GM21825 (cell line): ENCODE measurements around the gene TRPM5.

ENCODE experiments used
- ATAC-seq: cut with Tn5 transposase; IDR thresholded peaks from one replicate; pipeline ENCODE4 v1.9.1; 2021; ENCODE audit warnings: mild to moderate bottlenecking, moderate library complexity; ENCODE audit not compliant: unreplicated experiment

Gene TRPM5

DNA sequence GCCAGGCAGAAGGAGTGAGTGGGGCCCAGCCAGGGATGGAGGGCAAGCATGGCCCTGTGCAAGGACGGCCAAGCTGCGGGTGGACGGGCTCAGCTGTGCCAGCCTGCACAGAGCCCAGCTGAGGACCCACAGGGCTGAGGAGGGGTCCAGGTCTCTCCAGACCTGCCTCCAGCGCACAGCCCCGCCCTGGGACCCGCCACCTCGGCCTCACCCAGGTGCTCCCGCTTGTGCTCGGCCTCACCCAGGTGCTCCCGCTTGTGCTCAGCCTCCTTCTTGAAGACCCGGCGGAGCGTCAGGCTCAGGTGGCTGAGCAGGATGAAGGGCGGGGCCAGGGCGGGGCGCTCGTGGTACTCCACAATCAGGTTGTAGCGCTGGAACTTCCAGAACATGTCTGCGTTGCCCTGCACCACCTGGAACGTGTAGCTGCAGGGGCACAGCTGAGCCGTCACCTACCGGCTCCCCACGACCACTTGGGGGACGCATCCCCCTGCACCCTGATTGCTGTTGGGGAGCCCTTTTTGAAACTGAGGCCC is 37.4 kb downstream of the TRPM5 start:
- ATAC-seq, result no peak

DNA sequence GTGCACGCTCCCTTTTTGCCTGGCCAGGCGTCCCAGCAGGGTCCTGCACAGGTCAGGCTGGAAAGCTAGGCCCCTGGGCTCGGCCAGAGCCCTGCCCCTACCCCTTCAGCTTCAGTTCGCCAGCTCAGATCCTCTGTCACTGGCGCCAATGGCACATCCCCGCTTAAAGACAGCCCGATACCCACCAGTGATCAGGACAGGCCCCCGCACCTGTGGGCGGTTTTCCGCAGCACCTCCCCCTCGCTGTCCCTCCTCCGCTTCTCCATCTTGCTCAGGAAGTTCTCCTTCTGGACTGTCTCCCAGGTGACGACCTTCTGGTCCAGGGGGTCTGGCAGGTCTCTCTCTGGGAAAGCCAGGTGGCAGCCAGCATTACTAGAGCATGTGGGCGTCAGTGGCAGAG is 37.9 kb downstream of the TRPM5 start:
- no peak for ATAC-seq

DNA sequence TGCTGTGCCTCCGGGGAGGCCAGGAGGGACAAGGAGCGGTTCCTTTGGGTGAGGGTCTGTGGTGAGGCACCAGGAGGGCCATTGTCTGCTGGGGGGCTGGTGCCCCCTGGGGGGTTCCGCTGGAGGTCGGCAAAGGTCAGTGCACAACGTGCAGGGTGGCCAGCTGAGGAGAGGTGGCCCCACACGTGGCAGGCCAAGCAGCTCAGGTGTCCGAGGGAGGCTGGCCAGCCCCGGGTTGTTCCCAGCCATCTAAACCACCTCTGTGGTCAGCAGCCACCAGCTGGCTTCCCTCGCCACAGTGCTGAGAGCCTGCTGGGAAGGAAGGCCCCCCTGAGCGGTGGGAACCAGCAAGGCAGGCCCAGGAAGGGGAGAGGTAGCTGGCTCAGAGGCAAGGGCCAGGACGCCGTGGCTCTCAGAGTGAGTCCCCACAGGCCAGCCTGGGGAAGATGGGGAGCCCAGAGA is 39.5 kb downstream of the TRPM5 start:
- ATAC-seq, result no peak

DNA sequence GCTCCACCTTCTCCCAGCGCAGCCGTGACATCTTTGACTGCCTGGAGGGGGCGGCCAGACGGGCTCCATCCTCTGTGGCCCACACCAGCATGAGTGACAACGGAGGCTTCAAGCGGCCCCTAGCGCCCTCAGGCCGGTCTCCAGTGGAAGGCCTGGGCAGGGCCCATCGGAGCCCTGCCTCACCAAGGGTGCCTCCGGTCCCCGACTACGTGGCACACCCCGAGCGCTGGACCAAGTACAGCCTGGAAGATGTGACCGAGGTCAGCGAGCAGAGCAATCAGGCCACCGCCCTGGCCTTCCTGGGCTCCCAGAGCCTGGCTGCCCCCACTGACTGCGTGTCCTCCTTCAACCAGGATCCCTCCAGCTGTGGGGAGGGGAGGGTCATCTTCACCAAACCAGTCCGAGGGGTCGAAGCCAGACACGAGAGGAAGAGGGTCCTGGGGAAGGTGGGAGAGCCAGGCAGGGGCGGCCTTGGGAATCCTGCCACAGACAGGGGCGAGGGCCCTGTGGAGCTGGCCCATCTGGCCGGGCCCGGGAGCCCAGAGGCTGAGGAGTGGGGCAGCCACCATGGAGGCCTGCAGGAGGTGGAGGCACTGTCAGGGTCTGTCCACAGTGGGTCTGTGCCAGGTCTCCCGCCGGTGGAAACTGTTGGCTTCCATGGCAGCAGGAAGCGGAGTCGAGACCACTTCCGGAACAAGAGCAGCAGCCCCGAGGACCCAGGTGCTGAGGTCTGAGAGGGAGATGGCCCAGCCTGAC is 41.2 kb downstream of the TRPM5 start:
- ATAC-seq, result no peak

DNA sequence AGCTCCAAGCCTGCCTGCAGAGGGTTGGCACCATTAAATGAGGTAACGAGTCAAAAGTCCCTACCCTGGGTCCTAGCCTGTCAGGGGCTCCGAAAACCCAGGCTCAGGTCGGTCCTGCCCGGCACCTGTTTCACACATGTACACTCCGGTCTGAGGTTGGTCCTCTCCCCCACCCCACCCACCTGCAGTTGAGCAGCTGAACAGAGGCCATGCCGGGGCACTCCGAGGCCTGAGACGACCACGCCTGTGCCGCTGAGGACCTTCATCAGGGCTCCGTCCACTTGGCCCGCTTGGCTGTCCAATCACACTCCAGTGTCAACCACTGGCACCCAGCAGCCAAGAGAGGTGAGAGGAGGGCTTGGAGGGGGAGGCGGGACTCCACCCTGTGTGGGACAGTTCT is 42.2 kb downstream of the TRPM5 start:
- ATAC-seq, result no peak

DNA sequence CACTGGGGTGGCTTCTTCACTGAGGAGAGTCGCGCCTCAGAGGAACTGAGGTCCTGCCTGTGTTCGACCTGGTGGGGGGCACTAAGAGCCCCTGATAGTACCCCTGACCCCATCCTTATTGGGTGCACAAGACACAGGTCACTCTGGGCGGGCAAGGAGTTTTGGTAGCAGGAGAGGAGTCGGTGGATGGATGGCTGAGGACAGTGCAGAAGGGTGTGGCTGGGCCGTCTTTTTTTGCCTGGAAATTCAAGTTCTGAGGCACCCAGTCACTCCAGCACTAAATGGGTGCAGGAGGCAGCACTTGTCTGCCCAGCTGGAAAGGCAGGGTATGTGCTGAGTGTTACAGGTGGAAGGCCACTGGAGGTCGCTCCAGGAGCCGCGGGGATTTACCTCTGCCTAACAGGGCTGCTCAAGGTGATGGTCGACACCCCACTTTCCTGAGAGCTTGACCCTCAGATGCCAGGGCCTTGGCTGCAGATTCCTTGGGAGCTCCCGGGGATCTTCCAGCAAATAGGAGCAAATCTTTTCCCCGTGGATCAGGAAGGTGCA is 42.8 kb downstream of the TRPM5 start:
- ATAC-seq, result no peak

DNA sequence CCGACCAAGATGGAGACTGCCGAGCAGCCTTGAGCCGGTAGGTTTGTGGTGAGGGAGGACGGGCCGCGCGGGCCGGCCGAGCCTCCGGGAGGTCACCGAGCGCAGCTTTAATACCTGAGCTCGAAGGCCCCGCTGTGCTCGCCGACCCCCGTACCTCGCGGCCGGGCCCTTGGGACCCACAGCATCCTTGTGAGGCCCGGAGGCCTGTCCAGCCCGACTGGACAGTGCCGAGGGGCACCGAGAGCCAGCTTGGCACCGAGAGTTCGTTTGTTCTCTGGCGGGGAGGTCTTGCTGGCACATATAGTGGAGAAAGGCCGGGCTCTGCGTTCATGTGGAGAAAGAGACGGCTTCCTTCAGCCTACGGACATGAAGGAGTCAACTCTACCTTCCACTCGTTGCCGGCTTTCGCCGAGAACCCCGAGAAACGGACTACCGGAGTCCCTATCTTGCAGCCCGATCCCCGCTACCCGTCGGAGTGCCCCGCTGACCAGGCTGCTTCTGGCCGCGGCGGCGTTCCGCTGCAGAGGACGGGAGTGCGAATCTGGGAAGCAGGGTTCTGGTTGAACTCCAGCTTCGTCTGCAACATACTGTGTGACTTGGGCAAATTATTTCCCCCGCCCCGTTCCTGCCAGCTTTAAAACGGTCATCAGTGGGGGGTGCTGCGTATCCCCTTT is 43.4 kb downstream of the TRPM5 start:
- peak; percentile 1 for ATAC-seq

DNA sequence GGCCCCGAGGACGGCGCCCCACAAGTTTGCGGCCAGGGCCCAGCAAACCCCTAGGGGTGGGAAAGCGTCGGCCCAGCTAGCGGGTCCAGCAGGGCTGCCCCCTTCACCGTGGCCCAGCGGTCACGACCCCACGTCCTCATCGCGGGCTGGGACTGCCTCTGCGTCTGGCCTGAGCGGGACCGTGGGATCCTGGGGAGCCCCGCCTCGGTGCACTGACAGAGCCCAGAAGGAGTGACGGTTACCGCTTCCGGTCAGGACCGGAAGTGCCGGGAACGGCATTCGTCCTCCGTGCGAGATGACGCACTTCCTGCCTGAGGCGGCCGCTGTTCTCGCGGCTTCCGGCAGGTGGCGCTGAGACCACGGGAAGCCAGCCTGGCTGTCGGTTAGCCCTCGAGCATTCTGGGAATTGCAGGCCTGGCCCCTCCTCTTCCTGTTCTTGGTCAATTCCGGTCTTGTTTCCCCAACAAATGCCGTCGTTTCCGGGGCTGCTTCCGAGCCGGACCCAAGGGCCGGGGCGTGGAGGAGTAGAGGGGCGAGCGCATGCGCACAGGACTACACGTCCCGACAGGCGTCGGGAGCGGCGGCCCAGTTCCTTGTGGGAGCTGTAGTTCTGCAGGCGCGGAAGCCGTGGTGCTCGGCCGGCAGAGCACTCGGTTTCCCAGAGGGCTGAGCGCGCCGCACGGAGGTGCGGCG is 44.1 kb downstream of the TRPM5 start, which contains the start of gene TSSC4:
Gene TSSC4 (plus strand): TSS at position 682 of the 693 bp plus-strand sequence. CDS start 1,884 bp downstream, outside the sequence.
- ATAC-seq, result peak; percentile 77

DNA sequence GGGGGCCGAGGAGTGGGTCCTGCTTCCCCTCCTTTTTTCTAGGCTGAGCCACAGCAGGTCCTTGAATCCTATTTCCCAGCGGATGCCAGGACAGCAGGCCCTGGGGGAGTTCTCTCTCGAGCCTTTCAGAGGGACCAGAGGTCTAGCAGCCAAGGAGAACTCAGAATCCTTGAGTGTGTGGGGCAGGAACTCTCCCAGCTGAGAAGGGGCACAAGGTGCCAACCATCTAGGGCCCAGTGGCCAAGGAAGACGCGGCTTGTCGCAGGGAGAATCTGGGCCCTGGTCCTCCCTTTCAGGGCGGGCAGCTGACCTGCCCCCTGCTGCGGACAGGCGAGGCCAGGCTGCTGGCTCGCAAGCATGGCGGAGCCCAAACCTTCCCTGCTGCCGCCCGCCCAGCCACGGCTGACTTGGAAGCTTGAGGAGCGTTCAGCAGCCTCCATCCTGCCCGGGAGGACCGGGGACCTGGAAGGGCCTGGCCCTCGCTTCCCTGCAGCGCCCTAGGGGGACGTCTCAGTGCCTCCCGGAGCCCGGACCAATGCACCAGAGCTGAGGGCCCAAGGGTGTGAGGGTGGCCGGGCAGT is 44.7 kb downstream of the TRPM5 start:
- ATAC-seq, result no peak

DNA sequence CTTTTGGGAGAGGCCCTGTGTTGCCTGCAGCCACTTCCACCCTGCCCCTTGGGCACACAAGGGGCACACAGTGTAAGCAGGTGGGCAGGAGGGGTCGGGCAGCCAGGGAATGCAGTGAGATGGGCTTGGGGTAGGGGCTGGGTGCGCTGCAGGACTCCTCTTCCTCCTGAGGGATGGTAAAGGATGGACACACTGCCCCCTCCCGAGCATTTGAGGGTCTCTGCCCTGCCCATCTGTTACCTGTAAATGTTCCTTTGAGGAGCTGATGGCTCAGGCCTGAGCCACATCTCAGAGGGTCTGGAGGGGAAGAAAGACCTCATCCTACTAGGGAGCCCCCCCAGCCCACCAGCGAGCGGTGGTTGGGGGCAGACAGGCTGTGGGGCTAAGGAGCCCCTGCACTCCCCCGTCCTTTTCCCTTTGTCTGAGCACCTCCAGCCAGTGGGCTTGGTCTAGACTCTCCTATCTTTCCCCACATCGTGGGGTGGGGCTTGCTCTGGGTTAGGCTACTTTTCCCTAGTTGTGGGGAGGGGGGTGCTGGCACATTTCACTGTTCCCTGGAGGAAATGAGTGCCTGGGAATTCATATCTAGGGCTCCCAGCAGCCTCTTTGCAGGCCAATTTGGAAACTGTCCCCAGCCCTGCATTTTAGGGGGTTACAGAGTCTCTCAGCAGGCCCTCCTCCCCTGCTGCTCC is 45.5 kb downstream of the TRPM5 start:
- no peak for ATAC-seq

DNA sequence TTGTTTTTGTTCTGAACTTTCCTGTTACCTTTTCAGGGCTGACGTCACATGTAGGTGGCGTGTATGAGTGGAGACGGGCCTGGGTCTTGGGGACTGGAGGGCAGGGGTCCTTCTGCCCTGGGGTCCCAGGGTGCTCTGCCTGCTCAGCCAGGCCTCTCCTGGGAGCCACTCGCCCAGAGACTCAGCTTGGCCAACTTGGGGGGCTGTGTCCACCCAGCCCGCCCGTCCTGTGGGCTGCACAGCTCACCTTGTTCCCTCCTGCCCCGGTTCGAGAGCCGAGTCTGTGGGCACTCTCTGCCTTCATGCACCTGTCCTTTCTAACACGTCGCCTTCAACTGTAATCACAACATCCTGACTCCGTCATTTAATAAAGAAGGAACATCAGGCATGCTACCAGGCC is 47.3 kb downstream of the TRPM5 start:
- ATAC-seq, result no peak

DNA sequence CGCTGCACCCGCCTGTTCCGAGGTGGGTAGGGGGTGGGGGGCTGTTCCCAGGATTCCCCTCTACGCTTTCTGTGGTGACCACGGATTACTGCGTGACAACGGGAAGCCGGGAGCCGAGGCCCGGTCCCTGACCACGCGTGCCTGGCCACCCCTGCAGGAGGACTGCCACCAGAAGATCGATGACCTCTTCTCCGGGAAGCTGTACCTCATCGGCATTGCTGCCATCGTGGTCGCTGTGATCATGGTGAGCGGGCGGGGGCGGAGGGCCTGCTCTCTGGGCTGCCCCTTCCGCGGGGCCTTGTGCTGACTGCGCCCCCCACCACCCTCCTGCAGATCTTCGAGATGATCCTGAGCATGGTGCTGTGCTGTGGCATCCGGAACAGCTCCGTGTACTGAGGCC is 47.8 kb downstream of the TRPM5 start:
- ATAC-seq, result no peak

DNA sequence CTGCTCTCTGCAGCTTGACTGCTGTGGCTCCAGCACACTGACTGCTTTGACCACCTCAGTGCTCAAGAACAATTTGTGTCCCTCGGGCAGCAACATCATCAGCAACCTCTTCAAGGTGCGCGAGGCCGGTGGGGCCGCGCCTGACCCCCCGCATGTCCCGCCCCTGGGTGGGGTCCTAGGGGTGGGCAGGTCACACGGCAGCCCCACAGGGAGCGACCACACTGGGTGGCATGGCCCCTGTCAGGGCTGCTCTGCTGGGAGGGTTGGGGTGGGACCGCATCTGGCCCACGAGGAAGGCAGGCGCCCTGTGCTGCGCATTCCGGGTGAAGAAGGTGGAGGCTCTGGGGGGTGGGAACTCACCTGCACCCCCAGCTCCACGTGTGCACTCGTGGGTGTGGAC is 48.5 kb downstream of the TRPM5 start:
- ATAC-seq, result no peak

DNA sequence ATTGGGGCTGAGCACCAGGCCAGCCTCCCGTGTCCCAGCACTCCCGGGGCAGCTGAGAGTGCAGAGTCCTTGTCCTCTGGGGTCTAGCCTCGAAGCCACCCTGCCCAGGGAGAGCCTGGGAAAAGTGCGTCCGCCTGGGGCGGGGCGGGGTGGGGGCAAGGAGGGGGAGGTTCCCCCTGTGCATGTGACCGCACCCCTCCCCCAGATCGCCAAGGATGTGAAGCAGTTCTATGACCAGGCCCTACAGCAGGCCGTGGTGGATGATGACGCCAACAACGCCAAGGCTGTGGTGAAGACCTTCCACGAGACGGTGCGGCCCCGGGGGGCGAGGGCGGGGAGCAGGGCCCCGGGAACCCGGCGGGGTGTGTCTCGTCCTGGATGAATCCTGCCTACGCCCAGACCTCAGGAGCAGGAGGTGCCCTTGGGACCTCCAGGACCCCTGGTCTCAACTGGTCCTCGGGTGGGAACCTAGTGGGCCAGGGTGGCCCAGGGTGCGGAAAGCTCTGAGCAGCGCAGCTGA is 49.0 kb downstream of the TRPM5 start:
- ATAC-seq, result no peak

DNA sequence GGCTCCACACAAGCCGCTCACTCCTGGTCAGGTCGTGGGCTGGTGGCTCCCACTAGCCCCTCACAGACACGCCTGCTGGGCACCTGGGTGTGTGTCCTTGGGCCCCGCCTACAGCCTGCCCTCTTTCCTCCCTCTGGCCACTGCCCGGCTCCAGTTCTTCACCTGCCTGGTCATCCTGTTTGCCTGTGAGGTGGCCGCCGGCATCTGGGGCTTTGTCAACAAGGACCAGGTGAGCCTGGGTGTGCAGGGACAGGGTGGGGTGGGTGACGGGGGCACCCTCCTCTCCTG is 49.6 kb downstream of the TRPM5 start:
- ATAC-seq, result no peak
